Suprapubic skin (tissue), 4 donors: Measurements from ENCODE around the gene EBP.

ENCODE experiments used
- CTCF ChIP-seq, 2 donors: fragments of 200-600 bp in 1 of 2; fragments of 450-650 bp in 1 of 2; sonication (generic) in 1 of 2; IDR thresholded peaks; one replicate each; pipeline ENCODE4 v1.5.1; 2016 to 2019; ENCODE audit warnings: antibody characterized with exemption in 2 of 2, mild to moderate bottlenecking in 1 of 2, moderate library complexity in 1 of 2
- POLR2A ChIP-seq, 2 donors: fragments of 450-650 bp; IDR thresholded peaks; one replicate each; pipeline ENCODE4 v1.6.1; 2017; ENCODE audit warnings: antibody characterized with exemption in 2 of 2, mild to moderate bottlenecking in 2 of 2, moderate library complexity in 2 of 2
- POLR2AphosphoS5 ChIP-seq, 3 donors: sonication (generic); formaldehyde crosslinking; IDR thresholded peaks; one replicate each; pipeline ENCODE4 v1.6.1; 2017; ENCODE audit warnings: antibody characterized with exemption in 3 of 3

- TF ChIP-seq CTCF (IDR thresholded peaks at IDR 0.05) (no peak), POLR2AphosphoS5 (IDR thresholded peaks at IDR 0.05) (no peak), POLR2A (IDR thresholded peaks at IDR 0.05) (no peak)
Measured at GRCh38 chrX:48504261-48504660, 17.3 kb upstream of the EBP start.
